Activated T-cell treated with anti-CD3 and anti-CD28 coated beads, Interleukin-2, amount 50 U/mL, for 24 hours (primary cell): ENCODE results near the gene ACSL5.
"Not testable (repeated sequence)": the region's sequence is repeated elsewhere in the genome, so short reads cannot be mapped to it uniquely, and the experiment has no call there.

Experiments
- DNase-seq: peaks from one replicate; pipeline ENCODE4 v3.0.0-alpha.2; 2020
- H3K27ac Mint-ChIP-seq: 2 replicates; pipeline ENCODE4 v1.8.0; 2020; ENCODE audit warnings: mild to moderate bottlenecking, mixed read lengths
- H3K27me3 Mint-ChIP-seq: 2 replicates; pipeline ENCODE4 v1.8.0; 2020; ENCODE audit warnings: mixed read lengths
- H3K36me3 Mint-ChIP-seq: 2 replicates; pipeline ENCODE4 v1.8.0; 2020; ENCODE audit warnings: low read depth, mixed read lengths
- H3K4me1 Mint-ChIP-seq: 2 replicates; pipeline ENCODE4 v1.8.0; 2020; ENCODE audit warnings: low read depth, mixed read lengths
- H3K4me3 Mint-ChIP-seq: 2 replicates; pipeline ENCODE4 v1.8.0; 2020; ENCODE audit warnings: mild to moderate bottlenecking, moderate library complexity, mixed read lengths
- H3K9me3 Mint-ChIP-seq: 2 replicates; pipeline ENCODE4 v1.8.0; 2020; ENCODE audit warnings: mixed read lengths

Gene ACSL5

GRCh38 chr10:112434988-112435619 lies 61.2 kb downstream of the ACSL5 start:
- H3K36me3 Mint-ChIP-seq: peaks cover 83% of the 10 kb centered on the region
- H3K4me3 Mint-ChIP-seq: no peak overlapping the region

GRCh38 chr10:112438356-112438755 lies 64.4 kb downstream of the ACSL5 start:
- Mint-ChIP-seq H3K4me3 (no peak overlapping the region), H3K27ac (no peak overlapping the region), H3K27me3 (no peaks in the 10 kb centered on the region), H3K4me1 (peaks cover 23% of the 10 kb centered on the region), H3K9me3 (no peaks in the 10 kb centered on the region), H3K36me3 (peaks cover 85% of the 10 kb centered on the region)
- DNase-seq: no peak

More at GRCh38 chr10:112434988-112435619, 61.2 kb downstream of the ACSL5 start:
- DNase-seq: no peak
- Mint-ChIP-seq H3K4me1 (peaks cover 2% of the 10 kb centered on the region), H3K27ac (no peak overlapping the region), H3K9me3 (no peaks in the 10 kb centered on the region), H3K27me3 (no peaks in the 10 kb centered on the region)

GRCh38 chr10:112441520-112441919 lies 67.6 kb downstream of the ACSL5 start:
- no peak overlapping the region for H3K4me3 Mint-ChIP-seq
- H3K27me3 Mint-ChIP-seq: no peaks in the 10 kb centered on the region
- H3K36me3 Mint-ChIP-seq: peaks cover 89% of the 10 kb centered on the region
- H3K4me1 Mint-ChIP-seq: peaks cover 50% of the 10 kb centered on the region
- DNase-seq: no peak
- H3K9me3 Mint-ChIP-seq: no peaks in the 10 kb centered on the region
- H3K27ac Mint-ChIP-seq: peak overlapping the region; percentile 72

- H3K4me1 Mint-ChIP-seq: peaks cover 50% of the 10 kb centered on the region
- H3K27ac Mint-ChIP-seq: peak overlapping the region; percentile 72
- H3K36me3 Mint-ChIP-seq: peaks cover 89% of the 10 kb centered on the region
- no peak for DNase-seq
- no peaks in the 10 kb centered on the region for H3K9me3 Mint-ChIP-seq
- no peaks in the 10 kb centered on the region for H3K27me3 Mint-ChIP-seq
- H3K4me3 Mint-ChIP-seq: no peak overlapping the region
These were observed 68.1 kb downstream of the ACSL5 start for GRCh38 chr10:112442063-112442462.

- no peak for DNase-seq
- peak overlapping the region; percentile 87 for H3K4me3 Mint-ChIP-seq
- peak overlapping the region; percentile 94 for H3K27ac Mint-ChIP-seq
- peaks cover 86% of the 10 kb centered on the region for H3K36me3 Mint-ChIP-seq
- no peaks in the 10 kb centered on the region for H3K9me3 Mint-ChIP-seq
- no peaks in the 10 kb centered on the region for H3K27me3 Mint-ChIP-seq
- H3K4me1 Mint-ChIP-seq: peaks cover 63% of the 10 kb centered on the region
These were observed 72.3 kb downstream of the ACSL5 start for GRCh38 chr10:112446055-112446854.

- Mint-ChIP-seq H3K27ac (peak within 1 kb of the TSS; percentile 94), H3K27me3 (no peaks in the 10 kb centered on the region), H3K9me3 (no peaks in the 10 kb centered on the region), H3K4me3 (peak within 1 kb of the TSS; percentile 87), H3K36me3 (peaks cover 81% of the 10 kb centered on the region), H3K4me1 (peaks cover 59% of the 10 kb centered on the region)
- DNase-seq: peak; percentile 89
These were observed 73.1 kb downstream of the ACSL5 start, which contains the start of the genes VTI1A and ZDHHC6 for GRCh38 chr10:112446855-112447619. Gene VTI1A (plus strand): TSS chr10:112447215. CDS start chr10:112447374, 159 bp downstream. Gene ZDHHC6 (minus strand): TSS chr10:112446914. CDS start chr10:112445436, 1,478 bp downstream.

GRCh38 chr10:112447620-112447928 lies 73.7 kb downstream of the ACSL5 start:
- Mint-ChIP-seq H3K9me3 (no peaks in the 10 kb centered on the region), H3K27ac (peak overlapping the region; percentile 94), H3K4me3 (peak overlapping the region; percentile 87), H3K4me1 (peaks cover 54% of the 10 kb centered on the region), H3K36me3 (peaks cover 76% of the 10 kb centered on the region), H3K27me3 (no peaks in the 10 kb centered on the region)
- no peak for DNase-seq

- peak overlapping the region; percentile 16 for H3K27ac Mint-ChIP-seq
- no peaks in the 10 kb centered on the region for H3K9me3 Mint-ChIP-seq
- H3K4me3 Mint-ChIP-seq: peak overlapping the region; percentile 87
- H3K4me1 Mint-ChIP-seq: peaks cover 50% of the 10 kb centered on the region
- peaks cover 68% of the 10 kb centered on the region for H3K36me3 Mint-ChIP-seq
- H3K27me3 Mint-ChIP-seq: no peaks in the 10 kb centered on the region
- DNase-seq: no peak
These were observed 75.0 kb downstream of the ACSL5 start for GRCh38 chr10:112448888-112449287.

GRCh38 chr10:112454910-112455779 lies 81.2 kb downstream of the ACSL5 start:
- no peaks in the 10 kb centered on the region for H3K27me3 Mint-ChIP-seq
- peaks cover 39% of the 10 kb centered on the region for H3K4me1 Mint-ChIP-seq
- no peak overlapping the region for H3K4me3 Mint-ChIP-seq
- H3K9me3 Mint-ChIP-seq: no peaks in the 10 kb centered on the region
- peak overlapping the region; percentile 89 for H3K27ac Mint-ChIP-seq
- H3K36me3 Mint-ChIP-seq: peaks cover 27% of the 10 kb centered on the region
- no peak for DNase-seq

GRCh38 chr10:112456533-112456932 lies 82.6 kb downstream of the ACSL5 start:
- H3K4me1 Mint-ChIP-seq: peaks cover 39% of the 10 kb centered on the region
- no peaks in the 10 kb centered on the region for H3K9me3 Mint-ChIP-seq
- no peaks in the 10 kb centered on the region for H3K27me3 Mint-ChIP-seq
- peak overlapping the region; percentile 89 for H3K27ac Mint-ChIP-seq
- DNase-seq: no peak
- H3K36me3 Mint-ChIP-seq: peaks cover 25% of the 10 kb centered on the region
- no peak overlapping the region for H3K4me3 Mint-ChIP-seq

GRCh38 chr10:112460366-112460765 lies 86.5 kb downstream of the ACSL5 start:
- Mint-ChIP-seq H3K4me3 (no peak overlapping the region), H3K27me3 (no peaks in the 10 kb centered on the region), H3K9me3 (peaks cover 5% of the 10 kb centered on the region), H3K4me1 (peaks cover 37% of the 10 kb centered on the region), H3K36me3 (peaks cover 53% of the 10 kb centered on the region), H3K27ac (peak overlapping the region; percentile 95)
- DNase-seq: no peak

- H3K27ac Mint-ChIP-seq: peak overlapping the region; percentile 95
These were observed 87.3 kb downstream of the ACSL5 start for GRCh38 chr10:112461029-112461887.

GRCh38 chr10:112464074-112464473 lies 90.2 kb downstream of the ACSL5 start:
- H3K27ac Mint-ChIP-seq, H3K4me3 Mint-ChIP-seq, H3K27me3 Mint-ChIP-seq, H3K9me3 Mint-ChIP-seq, DNase-seq: not testable (repeated sequence)
- Mint-ChIP-seq H3K36me3 (peaks cover 66% of the 10 kb centered on the region), H3K4me1 (peaks cover 30% of the 10 kb centered on the region)

More at GRCh38 chr10:112461029-112461887, 87.3 kb downstream of the ACSL5 start:
- Mint-ChIP-seq H3K27me3 (no peaks in the 10 kb centered on the region), H3K9me3 (peaks cover 5% of the 10 kb centered on the region), H3K4me3 (no peak overlapping the region), H3K36me3 (peaks cover 60% of the 10 kb centered on the region), H3K4me1 (peaks cover 34% of the 10 kb centered on the region)
- no peak for DNase-seq
